ENCODE measurements around the gene TNFRSF21. TPM values are rescaled to one million over a fixed set of nuclear protein-coding genes. Genes with fewer than 3 reads are reported as not detected.

TNFRSF21 gene
- total RNA-seq, 1 donor from 2014 or later: 55.7 TPM

Other genes starting within 250 kb of the TNFRSF21 start
- gene CD2AP, start 167.9 kb upstream of the TNFRSF21 start, total RNA-seq: 22.9 TPM

Data from mesenteric fat pad (tissue), 1 donor.